Suprapubic skin (tissue), 4 donors: ENCODE data around the gene TSHZ2.

ENCODE experiments used
- CTCF ChIP-seq, 2 donors: fragments of 200-600 bp in 1 of 2; fragments of 450-650 bp in 1 of 2; sonication (generic) in 1 of 2; IDR thresholded peaks; one replicate each; pipeline ENCODE4 v1.5.1; 2016 to 2019; ENCODE audit warnings: antibody characterized with exemption in 2 of 2, mild to moderate bottlenecking in 1 of 2, moderate library complexity in 1 of 2
- POLR2A ChIP-seq, 2 donors: fragments of 450-650 bp; IDR thresholded peaks; one replicate each; pipeline ENCODE4 v1.6.1; 2017; ENCODE audit warnings: antibody characterized with exemption in 2 of 2, mild to moderate bottlenecking in 2 of 2, moderate library complexity in 2 of 2
- POLR2AphosphoS5 ChIP-seq, 3 donors: sonication (generic); formaldehyde crosslinking; IDR thresholded peaks; one replicate each; pipeline ENCODE4 v1.6.1; 2017; ENCODE audit warnings: antibody characterized with exemption in 3 of 3

- TF ChIP-seq POLR2AphosphoS5 (IDR thresholded peaks at IDR 0.05) (no peak), CTCF (IDR thresholded peaks at IDR 0.05) (no peak), POLR2A (IDR thresholded peaks at IDR 0.05) (no peak)
Observed at GRCh38 chr20:53133125-53133524, 161.0 kb downstream of the TSHZ2 start.
